ENCODE measurements around the gene PRKCD. TPM values are rescaled to one million over a fixed set of nuclear protein-coding genes. Genes with fewer than 3 reads are reported as not detected.

PRKCD gene
- 10 to 100 TPM in 2 of 12 donors, 1 to 10 TPM in 9, not detected in 1; 5.4 to 16.9 (median 6.8) TPM for polyA plus RNA-seq (ENCODE audit: insufficient read length in 12 of 12)
- long read RNA-seq, donor 1, partial matches to known transcripts, result 19 of 21 reads
- long read RNA-seq, donor 1, other reads (novel, unspliced or antisense), result 0 of 21 reads
- long read RNA-seq, donor 2, result 0 reads
- long read RNA-seq, donor 3, result 0 reads
- long read RNA-seq, donor 4, partial matches to known transcripts, result 0 of 1 reads
- long read RNA-seq, donor 4, other reads (novel, unspliced or antisense), result 0 of 1 reads
- long read RNA-seq, donor 5, partial matches to known transcripts, result 0 of 2 reads
- long read RNA-seq, donor 5, other reads (novel, unspliced or antisense), result 0 of 2 reads
- long read RNA-seq, donor 6, result 0 reads
- long read RNA-seq, donor 7, result 0 reads
- long read RNA-seq, donor 8, partial matches to known transcripts, result 0 of 2 reads
- long read RNA-seq, donor 8, other reads (novel, unspliced or antisense), result 0 of 2 reads
- long read RNA-seq, donor 9, result 0 reads
- long read RNA-seq, donor 10, partial matches to known transcripts, result 0 of 1 reads
- long read RNA-seq, donor 10, other reads (novel, unspliced or antisense), result 0 of 1 reads
- long read RNA-seq, donor 11, partial matches to known transcripts, result 0 of 1 reads
- long read RNA-seq, donor 11, other reads (novel, unspliced or antisense), result 0 of 1 reads

GRCh38 chr3:53160660-53161449, at the start of gene PRKCD:
PRKCD (plus strand) TSS chr3:53161209; CDS start chr3:53178423, 17,214 bp downstream.
- DNase-seq, result peak; percentile 61

- no peak for DNase-seq
Observed at GRCh38 chr3:53111822-53112221, 49.2 kb upstream of the PRKCD start.

- no peak for DNase-seq
Observed at GRCh38 chr3:53113293-53114010, 47.6 kb upstream of the PRKCD start.

GRCh38 chr3:53114011-53114400, 47.0 kb upstream of the PRKCD start:
- peak; percentile 89 for DNase-seq

- no peak for DNase-seq
Observed at GRCh38 chr3:53114412-53115074, 46.5 kb upstream of the PRKCD start.

- DNase-seq, result no peak
Observed at GRCh38 chr3:53116956-53117355, 44.1 kb upstream of the PRKCD start.

- no peak for DNase-seq
Observed at GRCh38 chr3:53120336-53120735, 40.7 kb upstream of the PRKCD start.

GRCh38 chr3:53122255-53122932, 38.6 kb upstream of the PRKCD start:
- no peak for DNase-seq

- DNase-seq, result no peak
Observed at GRCh38 chr3:53122933-53123305, 38.1 kb upstream of the PRKCD start.

GRCh38 chr3:53123510-53123909, 37.5 kb upstream of the PRKCD start:
- DNase-seq, result no peak

GRCh38 chr3:53123953-53124352, 37.1 kb upstream of the PRKCD start:
- DNase-seq, result no peak

GRCh38 chr3:53126601-53127000, 34.4 kb upstream of the PRKCD start:
- no peak for DNase-seq

- no peak for DNase-seq
Observed at GRCh38 chr3:53129344-53129743, 31.7 kb upstream of the PRKCD start.

- DNase-seq, result peak; percentile 97
Observed at GRCh38 chr3:53130179-53131061, 30.6 kb upstream of the PRKCD start, which contains the start of gene RFT1. RFT1 (minus strand) TSS chr3:53130435; CDS start chr3:53130400, 35 bp downstream.

- no peak for DNase-seq
Observed at GRCh38 chr3:53131096-53131495, 29.9 kb upstream of the PRKCD start.

- DNase-seq, result no peak
Observed at GRCh38 chr3:53132347-53132746, 28.7 kb upstream of the PRKCD start.

GRCh38 chr3:53134631-53135232, 26.3 kb upstream of the PRKCD start:
- DNase-seq, result no peak

- no peak for DNase-seq
Observed at GRCh38 chr3:53137221-53137620, 23.8 kb upstream of the PRKCD start.

- no peak for DNase-seq
Observed at GRCh38 chr3:53137835-53138446, 23.1 kb upstream of the PRKCD start.

Measured in muscle of arm (tissue), 14 donors.